Esophagus squamous epithelium (tissue), 4 donors: ENCODE data around the gene HGD.

Experiments used
- CTCF ChIP-seq, 6 experiments: fragments of 450-650 bp in 4 of 6; fragments of 200-600 bp in 2 of 6; sonication (generic) in 2 of 6; IDR thresholded peaks; one replicate each; pipeline ENCODE4 v1.5.1; 2016 to 2019; ENCODE audit warnings: antibody characterized with exemption in 6 of 6, mild to moderate bottlenecking in 4 of 6, moderate library complexity in 4 of 6
- POLR2A ChIP-seq, 4 donors: fragments of 450-650 bp; IDR thresholded peaks; one replicate each; pipeline ENCODE4 v1.6.1; 2017; ENCODE audit warnings: antibody characterized with exemption in 4 of 4, mild to moderate bottlenecking in 4 of 4, moderate library complexity in 3 of 4

DNA sequence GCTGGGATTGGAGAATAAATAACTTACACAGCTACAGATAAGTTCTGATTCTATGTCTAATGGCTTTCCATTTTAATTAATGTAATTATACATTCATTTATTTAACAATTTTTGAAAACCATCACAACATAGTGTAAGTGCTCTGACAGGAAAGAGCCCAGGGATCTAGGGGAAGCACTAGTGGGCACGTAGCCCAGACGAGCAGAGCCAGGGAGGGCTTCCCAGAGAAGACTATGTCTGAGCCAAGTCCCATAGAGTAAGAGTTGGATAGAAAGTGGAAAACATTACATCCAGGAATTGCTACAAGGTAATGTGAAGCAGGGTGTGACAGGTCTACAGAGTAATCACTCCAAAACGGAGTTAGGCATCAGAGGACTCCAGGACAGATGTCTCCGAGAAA is 2.9 kb upstream of the HGD start:
- TF ChIP-seq CTCF (IDR thresholded peaks at IDR 0.05) = no peak
- no peak for TF ChIP-seq POLR2A (IDR thresholded peaks at IDR 0.05)
